Measurements from ENCODE around the gene SLC6A17.
A peak's percentile ranks its signal among the peaks of the same experiment; 100 is the strongest.

The SLC6A17 gene

GRCh38 chr1:110212169-110213142 is 62.2 kb downstream of the SLC6A17 start:
- Histone ChIP-seq H3K36me3 (ENCODE audit: insufficient read depth, low read length) (no peaks in the 10 kb centered on the region), H3K9ac (ENCODE audit: insufficient read length) (no peak overlapping the region), H3K27ac (no peak overlapping the region), H3K9me3 (ENCODE audit: low read depth, low read length) (no peaks in the 10 kb centered on the region), H3K4me3 (peak overlapping the region; percentile 90)
- no peak for TF ChIP-seq POLR2AphosphoS5 (IDR thresholded peaks at IDR 0.05; ENCODE audit: borderline replicate concordance, low read depth, low read length)
- TF ChIP-seq FOXP2 (optimal IDR thresholded peaks at IDR 0.05; ENCODE audit: control extremely low read depth, extremely low read length, insufficient read depth), result no peak
- no peak for TF ChIP-seq EZH2 (IDR thresholded peaks at IDR 0.05)
- no peak for DNase-seq (ENCODE audit: low read depth, low spot score)

DNA sequence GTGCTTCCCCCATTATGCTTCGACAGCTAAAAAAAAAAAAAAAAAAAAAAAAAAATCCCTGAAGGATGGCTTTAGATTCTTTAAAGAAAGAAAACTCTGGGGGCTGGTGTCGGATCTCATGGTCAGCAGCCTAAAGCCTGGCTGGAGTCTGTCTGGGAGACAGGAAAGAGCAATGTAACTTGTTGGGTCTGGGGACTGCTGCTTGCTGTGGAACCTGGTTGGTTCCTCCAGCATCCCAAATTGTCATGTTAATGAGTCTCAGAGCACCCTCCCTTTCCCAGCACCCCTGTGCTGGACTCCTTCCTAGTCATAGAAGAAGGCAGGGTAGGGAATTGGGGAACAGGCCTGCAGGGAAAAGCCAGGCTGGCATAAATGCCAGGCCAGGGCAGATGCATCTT is 62.8 kb downstream of the SLC6A17 start:
- TF ChIP-seq FOXP2 (optimal IDR thresholded peaks at IDR 0.05; ENCODE audit: control extremely low read depth, extremely low read length, insufficient read depth) (no peak), EZH2 (IDR thresholded peaks at IDR 0.05) (no peak), POLR2AphosphoS5 (IDR thresholded peaks at IDR 0.05; ENCODE audit: borderline replicate concordance, low read depth, low read length) (no peak)
- Histone ChIP-seq H3K27ac (no peak overlapping the region), H3K4me3 (no peak overlapping the region), H3K36me3 (ENCODE audit: insufficient read depth, low read length) (no peaks in the 10 kb centered on the region), H3K9ac (ENCODE audit: insufficient read length) (no peak overlapping the region), H3K9me3 (ENCODE audit: low read depth, low read length) (no peaks in the 10 kb centered on the region)
- DNase-seq (ENCODE audit: low read depth, low spot score), result no peak

GRCh38 chr1:110214454-110215404 is 64.4 kb downstream of the SLC6A17 start:
- H3K9ac ChIP-seq (ENCODE audit: insufficient read length), result no peak overlapping the region
- no peak overlapping the region for H3K27ac ChIP-seq
- no peak for DNase-seq (ENCODE audit: low read depth, low spot score)
- H3K4me3 ChIP-seq, result no peak overlapping the region
- H3K9me3 ChIP-seq (ENCODE audit: low read depth, low read length), result no peaks in the 10 kb centered on the region
- no peak for TF ChIP-seq EZH2 (IDR thresholded peaks at IDR 0.05)
- TF ChIP-seq FOXP2 (optimal IDR thresholded peaks at IDR 0.05; ENCODE audit: control extremely low read depth, extremely low read length, insufficient read depth), result no peak
- TF ChIP-seq POLR2AphosphoS5 (IDR thresholded peaks at IDR 0.05; ENCODE audit: borderline replicate concordance, low read depth, low read length), result no peak
- no peaks in the 10 kb centered on the region for H3K36me3 ChIP-seq (ENCODE audit: insufficient read depth, low read length)

DNA sequence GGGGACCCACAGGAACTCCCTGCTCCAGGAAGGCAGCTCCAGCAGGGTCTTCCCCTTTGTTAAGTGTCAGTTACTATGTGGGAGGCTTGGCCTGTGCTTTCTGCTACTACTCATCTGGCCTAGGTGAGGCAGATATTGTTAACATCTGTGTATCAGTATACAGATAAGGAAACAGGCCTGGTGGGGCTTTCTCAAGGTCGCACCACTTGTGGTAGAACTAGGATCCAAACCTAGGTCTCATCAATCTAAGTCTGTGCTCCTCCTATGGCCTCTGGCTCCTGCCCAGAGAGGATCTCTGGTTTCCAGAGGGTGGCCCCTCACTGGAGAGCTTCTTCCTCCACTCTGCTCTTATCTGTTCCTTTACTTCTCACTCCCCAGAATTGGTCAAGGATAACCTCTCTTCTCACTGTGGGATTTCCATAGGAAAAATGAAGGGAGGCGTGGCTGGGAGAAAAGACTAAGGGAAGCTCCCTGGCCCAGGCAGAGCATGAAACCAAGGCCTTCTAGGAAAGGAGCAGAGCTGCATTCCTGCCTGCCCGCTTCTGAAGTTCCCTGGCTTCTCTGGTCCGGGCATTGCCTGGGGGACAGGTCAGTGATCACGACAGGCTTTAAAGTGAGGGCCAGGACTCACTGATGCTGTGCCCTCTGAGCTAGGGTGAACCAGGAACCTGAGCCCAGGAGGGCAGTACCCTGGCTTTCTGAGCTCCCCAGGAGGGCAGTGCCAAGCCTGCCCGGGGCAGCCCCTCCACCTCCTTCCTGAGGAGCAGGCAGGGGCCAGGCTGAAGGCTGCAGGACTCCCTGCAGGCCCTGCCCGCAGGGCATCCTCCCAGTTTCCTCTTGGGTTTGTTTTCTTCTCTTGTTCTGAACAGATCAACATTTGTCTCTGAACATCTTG is 65.6 kb downstream of the SLC6A17 start:
- Histone ChIP-seq H3K27ac (no peak overlapping the region), H3K4me3 (no peak overlapping the region), H3K9me3 (ENCODE audit: low read depth, low read length) (no peaks in the 10 kb centered on the region), H3K9ac (ENCODE audit: insufficient read length) (no peak overlapping the region), H3K36me3 (ENCODE audit: insufficient read depth, low read length) (no peaks in the 10 kb centered on the region)
- no peak for DNase-seq (ENCODE audit: low read depth, low spot score)
- TF ChIP-seq POLR2AphosphoS5 (IDR thresholded peaks at IDR 0.05; ENCODE audit: borderline replicate concordance, low read depth, low read length), result no peak
- TF ChIP-seq EZH2 (IDR thresholded peaks at IDR 0.05), result no peak
- TF ChIP-seq FOXP2 (optimal IDR thresholded peaks at IDR 0.05; ENCODE audit: control extremely low read depth, extremely low read length, insufficient read depth), result no peak

GRCh38 chr1:110216844-110217444 is 66.7 kb downstream of the SLC6A17 start:
- no peak for DNase-seq (ENCODE audit: low read depth, low spot score)
- Histone ChIP-seq H3K4me3 (no peak overlapping the region), H3K9me3 (ENCODE audit: low read depth, low read length) (no peaks in the 10 kb centered on the region), H3K36me3 (ENCODE audit: insufficient read depth, low read length) (no peaks in the 10 kb centered on the region), H3K9ac (ENCODE audit: insufficient read length) (no peak overlapping the region), H3K27ac (no peak overlapping the region)
- TF ChIP-seq EZH2 (IDR thresholded peaks at IDR 0.05) (no peak), FOXP2 (optimal IDR thresholded peaks at IDR 0.05; ENCODE audit: control extremely low read depth, extremely low read length, insufficient read depth) (no peak), POLR2AphosphoS5 (IDR thresholded peaks at IDR 0.05; ENCODE audit: borderline replicate concordance, low read depth, low read length) (no peak)

DNA sequence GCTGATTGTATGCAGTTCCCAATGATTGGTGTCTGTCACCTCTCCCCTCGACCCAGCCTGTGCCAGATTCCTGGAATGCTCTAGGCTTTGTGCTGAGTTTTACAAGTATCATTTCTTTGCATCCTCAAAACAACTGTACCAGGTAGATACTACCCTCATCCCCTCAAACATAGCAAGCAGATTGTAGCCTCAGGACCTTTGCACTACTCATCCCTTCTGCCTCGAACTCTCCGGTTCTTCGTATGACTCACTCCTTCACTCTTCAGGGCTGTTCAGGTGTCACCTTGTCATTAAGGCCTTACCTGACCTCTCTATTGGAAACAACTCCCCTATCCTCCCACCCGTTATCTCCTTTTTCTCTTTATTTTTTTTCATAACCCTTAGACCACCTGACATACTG is 67.8 kb downstream of the SLC6A17 start:
- H3K36me3 ChIP-seq (ENCODE audit: insufficient read depth, low read length), result no peaks in the 10 kb centered on the region
- TF ChIP-seq FOXP2 (optimal IDR thresholded peaks at IDR 0.05; ENCODE audit: control extremely low read depth, extremely low read length, insufficient read depth) (no peak), POLR2AphosphoS5 (IDR thresholded peaks at IDR 0.05; ENCODE audit: borderline replicate concordance, low read depth, low read length) (no peak), EZH2 (IDR thresholded peaks at IDR 0.05) (no peak)
- no peak overlapping the region for H3K27ac ChIP-seq
- no peaks in the 10 kb centered on the region for H3K9me3 ChIP-seq (ENCODE audit: low read depth, low read length)
- no peak for DNase-seq (ENCODE audit: low read depth, low spot score)
- H3K9ac ChIP-seq (ENCODE audit: insufficient read length), result no peak overlapping the region
- no peak overlapping the region for H3K4me3 ChIP-seq

DNA sequence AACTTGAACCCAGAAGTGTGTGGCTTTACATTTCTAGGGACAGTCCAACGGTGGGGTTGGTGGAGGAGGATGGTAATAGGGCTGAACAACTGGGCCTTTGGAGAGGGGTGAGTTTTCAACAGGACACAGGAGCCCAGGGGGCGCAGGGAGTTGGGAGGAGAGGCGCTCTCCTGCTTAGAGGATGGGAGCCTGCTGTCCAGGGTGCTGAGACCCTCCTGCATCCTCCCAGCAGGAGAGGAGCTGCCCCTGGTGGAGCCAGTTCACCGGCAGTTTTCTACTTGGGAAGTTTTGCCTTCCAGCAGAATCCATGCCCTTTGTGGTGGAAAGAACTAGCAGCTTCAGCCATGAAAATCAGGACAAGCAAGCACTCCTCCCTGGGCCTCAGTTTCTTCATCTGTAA is 68.4 kb downstream of the SLC6A17 start:
- Histone ChIP-seq H3K4me3 (no peak overlapping the region), H3K9ac (ENCODE audit: insufficient read length) (no peak overlapping the region), H3K36me3 (ENCODE audit: insufficient read depth, low read length) (no peaks in the 10 kb centered on the region), H3K9me3 (ENCODE audit: low read depth, low read length) (no peaks in the 10 kb centered on the region), H3K27ac (no peak overlapping the region)
- TF ChIP-seq FOXP2 (optimal IDR thresholded peaks at IDR 0.05; ENCODE audit: control extremely low read depth, extremely low read length, insufficient read depth), result no peak
- TF ChIP-seq EZH2 (IDR thresholded peaks at IDR 0.05), result no peak
- TF ChIP-seq POLR2AphosphoS5 (IDR thresholded peaks at IDR 0.05; ENCODE audit: borderline replicate concordance, low read depth, low read length), result no peak
- DNase-seq (ENCODE audit: low read depth, low spot score), result no peak

Measured in SK-N-MC (cell line).